SK-N-SH treated with all-trans-retinoic acid at 6 μM for 48 hours (cell line): Measurements from ENCODE around the gene ADAM8.

Experiments
- ARNTL ChIP-seq: fragments of 450-650 bp; formaldehyde crosslinking; IDR thresholded peaks from 2 replicates; pipeline ENCODE4 v1.5.0; 2020; ENCODE audit warnings: low read depth, mild to moderate bottlenecking, moderate library complexity, borderline replicate concordance
- CSDC2 ChIP-seq: fragments of 250-450 bp; sonication (Bioruptor Pico); IDR thresholded peaks from 2 replicates; pipeline ENCODE4 v1.5.0; 2020; ENCODE audit warnings: mild to moderate bottlenecking, moderate library complexity
- CSRNP3 ChIP-seq: fragments of 250-450 bp; sonication (Bioruptor Pico); IDR thresholded peaks from 2 replicates; pipeline ENCODE4 v1.5.1; 2021; ENCODE audit warnings: mild to moderate bottlenecking, moderate library complexity
- ISL1 ChIP-seq: fragments of 250-450 bp; sonication (Bioruptor Pico); IDR thresholded peaks from 2 replicates; pipeline ENCODE4 v2.1.2; 2022; ENCODE audit warnings: mild to moderate bottlenecking, moderate library complexity
- PATZ1 ChIP-seq: fragments of 250-450 bp; sonication (Bioruptor Pico); IDR thresholded peaks from 2 replicates; pipeline ENCODE4 v1.8.0; 2020; ENCODE audit warnings: mild to moderate bottlenecking, moderate library complexity, borderline replicate concordance
- RARB ChIP-seq: fragments of 250-450 bp; sonication (Bioruptor Pico); IDR thresholded peaks from 2 replicates; pipeline ENCODE4 v1.8.0; 2021; ENCODE audit warnings: mild to moderate bottlenecking, moderate library complexity
- ZFP3 ChIP-seq: fragments of 250-450 bp; sonication (Bioruptor Pico); IDR thresholded peaks from 2 replicates; pipeline ENCODE4 v1.5.0; 2020; ENCODE audit warnings: mild to moderate bottlenecking, moderate library complexity
- ZFP30 ChIP-seq: fragments of 450-650 bp; formaldehyde crosslinking; IDR thresholded peaks from 2 replicates; pipeline ENCODE4 v1.5.0; 2022; ENCODE audit warnings: mild to moderate bottlenecking, moderate library complexity

GRCh38 chr10:133277993-133278576 lies 1.4 kb upstream of the ADAM8 start:
- no peak for TF ChIP-seq ZFP30 (CRISPR knock-in tag)
- no peak for TF ChIP-seq ARNTL
- no peak for TF ChIP-seq CSDC2 (CRISPR knock-in tag)
- no peak for TF ChIP-seq RARB
- TF ChIP-seq ZFP3 (CRISPR knock-in tag), result no peak
- TF ChIP-seq ISL1 (CRISPR knock-in tag), result no peak
- TF ChIP-seq CSRNP3 (CRISPR knock-in tag), result no peak
- no peak for TF ChIP-seq PATZ1 (CRISPR knock-in tag)
